GM20000 (cell line): Measurements from ENCODE around the gene HSFX4.

Source experiments
- DNase-seq: peaks from one replicate; pipeline ENCODE4 v3.0.0; 2012; ENCODE audit warnings: low spot score
- CTCF ChIP-seq: IDR thresholded peaks from 2 replicates; pipeline ENCODE4 v1.5.1; 2012; ENCODE audit warnings: mild to moderate bottlenecking, control low read depth; ENCODE audit errors: extremely low read depth, missing control alignments

The HSFX4 gene

GRCh38 chrX:149949743-149950436, 20.5 kb downstream of the HSFX4 start:
- no peak for DNase-seq
- TF ChIP-seq CTCF, result no peak

GRCh38 chrX:149950681-149951080, 21.3 kb downstream of the HSFX4 start:
- DNase-seq, result peak; percentile 3
- no peak for TF ChIP-seq CTCF

- DNase-seq, result no peak
- TF ChIP-seq CTCF, result no peak
Observed at GRCh38 chrX:149961572-149961971, 32.2 kb downstream of the HSFX4 start.

- no peak for TF ChIP-seq CTCF
- DNase-seq, result no peak
Observed at GRCh38 chrX:149962010-149962409, 32.6 kb downstream of the HSFX4 start.

- peak; percentile 48 for TF ChIP-seq CTCF
- peak; percentile 16 for DNase-seq
Observed at GRCh38 chrX:149962859-149963757, 33.7 kb downstream of the HSFX4 start.

GRCh38 chrX:149979126-149979644, 49.8 kb downstream of the HSFX4 start:
- no peak for DNase-seq
- no peak for TF ChIP-seq CTCF
